Measurements from ENCODE around the gene YIPF2. TPM values are rescaled to one million over a fixed set of nuclear protein-coding genes. Genes with fewer than 3 reads are reported as not detected.
"Not testable (repeated sequence)": the region's sequence is repeated elsewhere in the genome, so short reads cannot be mapped to it uniquely, and the experiment has no call there.

Gene YIPF2
- total RNA-seq, 1 donor from 2014 or later = 109 TPM

DNA sequence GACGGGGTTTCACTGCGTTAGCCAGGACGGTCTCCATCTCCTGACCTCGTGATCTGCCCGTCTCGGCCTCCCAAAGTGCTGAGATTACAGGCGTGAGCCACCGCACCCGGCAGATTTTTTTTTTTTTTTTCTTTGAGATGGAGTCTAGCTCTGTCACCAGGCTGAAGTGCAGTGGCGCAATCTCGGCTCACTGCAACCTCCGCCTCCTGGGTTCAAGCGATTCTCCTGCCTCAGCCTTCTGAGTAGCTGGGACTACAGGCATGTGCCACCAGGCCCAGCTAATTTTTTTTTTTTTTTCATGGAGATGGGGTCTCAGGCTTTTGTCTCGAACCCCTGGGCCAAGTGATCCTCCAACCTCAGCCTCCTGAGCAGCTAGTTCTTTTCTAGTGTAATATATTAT, 13.2 kb upstream of the YIPF2 start:
- not testable (repeated sequence) for DNase-seq (ENCODE audit: low read depth, low spot score)

- peak; percentile 37 for DNase-seq (ENCODE audit: low read depth, low spot score)
Observed at GRCh38 chr19:10936661-10937084, 8.2 kb upstream of the YIPF2 start.

DNA sequence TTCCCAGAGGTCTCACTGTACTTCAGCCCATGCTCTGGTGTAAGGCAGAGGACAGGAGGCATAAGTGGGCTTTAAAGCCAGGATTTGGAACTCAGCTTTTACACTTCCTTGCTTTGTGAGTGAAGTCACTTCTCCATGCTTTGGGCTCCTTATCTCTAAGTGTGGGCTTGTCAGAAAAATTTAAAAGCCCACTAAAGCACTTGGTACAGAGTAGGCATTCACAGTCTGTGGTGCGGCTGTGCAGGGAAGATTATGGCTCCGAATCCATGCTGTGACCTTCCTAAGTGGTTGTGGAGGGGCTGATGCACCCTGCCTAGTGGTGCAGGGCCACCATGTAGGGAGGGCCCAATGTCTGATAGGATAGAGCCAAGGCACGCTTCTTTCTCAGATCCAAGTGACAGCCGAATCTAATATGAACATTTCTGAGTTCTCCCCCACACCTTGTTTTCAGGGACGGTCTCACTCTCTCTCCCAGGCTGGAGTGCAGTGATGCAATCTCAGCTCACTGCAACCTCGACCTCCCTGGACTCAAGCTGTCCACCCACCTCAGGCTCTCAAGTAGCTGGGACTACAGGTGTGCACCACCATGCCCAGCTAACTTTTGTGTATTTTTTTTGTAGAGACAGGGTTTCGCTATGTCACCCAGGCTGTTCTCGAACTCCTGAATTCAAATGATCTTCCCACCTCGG, 7.1 kb upstream of the YIPF2 start:
- no peak for DNase-seq (ENCODE audit: low read depth, low spot score)

- no peak for DNase-seq (ENCODE audit: low read depth, low spot score)
Observed at GRCh38 chr19:10929402-10929794, 959 bp upstream of the YIPF2 start.

DNA sequence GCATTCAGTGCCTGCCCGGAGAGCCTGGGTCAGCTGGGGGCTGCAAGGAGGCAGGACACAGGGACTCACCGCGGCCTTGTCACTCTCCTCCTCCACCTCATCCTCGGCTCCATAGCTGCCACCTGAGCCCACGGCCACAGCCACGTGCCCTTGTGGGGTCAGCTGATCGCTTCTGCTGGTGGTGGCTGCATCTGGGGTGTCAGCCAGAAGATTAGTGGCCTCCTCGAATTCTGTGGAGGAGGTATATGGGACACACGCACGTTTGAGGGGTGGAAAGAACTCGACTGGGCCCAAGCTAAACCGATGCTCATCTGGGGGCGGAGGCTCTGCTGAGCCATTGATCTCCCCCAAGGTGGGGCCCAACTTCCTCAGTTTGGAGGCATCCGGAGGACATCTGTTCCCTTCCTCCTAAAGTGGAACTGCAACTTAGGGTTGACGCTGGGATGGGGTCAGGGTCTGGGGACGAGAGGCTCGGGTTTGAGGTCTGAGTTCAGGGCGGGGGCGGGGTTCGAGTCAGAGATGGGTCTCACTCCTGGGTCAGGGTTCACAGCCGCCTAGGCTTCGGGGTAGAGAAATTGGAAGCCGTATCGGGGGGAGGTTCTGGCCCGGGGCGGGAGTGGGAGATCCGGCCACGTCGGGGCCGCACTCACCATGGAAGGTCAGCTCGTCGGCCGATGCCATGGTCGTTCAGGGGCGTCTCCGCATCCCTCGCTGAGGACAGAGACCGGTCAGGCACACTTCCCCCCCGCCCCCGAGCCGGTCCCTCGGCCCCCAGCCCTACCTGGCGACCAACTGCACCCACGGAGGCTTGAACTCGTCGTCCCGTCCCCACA, 493 bp downstream of the YIPF2 start:
- DNase-seq (ENCODE audit: low read depth, low spot score) = no peak

- no peak for DNase-seq (ENCODE audit: low read depth, low spot score)
Observed at GRCh38 chr19:10924597-10924996, 3.8 kb downstream of the YIPF2 start.

DNA sequence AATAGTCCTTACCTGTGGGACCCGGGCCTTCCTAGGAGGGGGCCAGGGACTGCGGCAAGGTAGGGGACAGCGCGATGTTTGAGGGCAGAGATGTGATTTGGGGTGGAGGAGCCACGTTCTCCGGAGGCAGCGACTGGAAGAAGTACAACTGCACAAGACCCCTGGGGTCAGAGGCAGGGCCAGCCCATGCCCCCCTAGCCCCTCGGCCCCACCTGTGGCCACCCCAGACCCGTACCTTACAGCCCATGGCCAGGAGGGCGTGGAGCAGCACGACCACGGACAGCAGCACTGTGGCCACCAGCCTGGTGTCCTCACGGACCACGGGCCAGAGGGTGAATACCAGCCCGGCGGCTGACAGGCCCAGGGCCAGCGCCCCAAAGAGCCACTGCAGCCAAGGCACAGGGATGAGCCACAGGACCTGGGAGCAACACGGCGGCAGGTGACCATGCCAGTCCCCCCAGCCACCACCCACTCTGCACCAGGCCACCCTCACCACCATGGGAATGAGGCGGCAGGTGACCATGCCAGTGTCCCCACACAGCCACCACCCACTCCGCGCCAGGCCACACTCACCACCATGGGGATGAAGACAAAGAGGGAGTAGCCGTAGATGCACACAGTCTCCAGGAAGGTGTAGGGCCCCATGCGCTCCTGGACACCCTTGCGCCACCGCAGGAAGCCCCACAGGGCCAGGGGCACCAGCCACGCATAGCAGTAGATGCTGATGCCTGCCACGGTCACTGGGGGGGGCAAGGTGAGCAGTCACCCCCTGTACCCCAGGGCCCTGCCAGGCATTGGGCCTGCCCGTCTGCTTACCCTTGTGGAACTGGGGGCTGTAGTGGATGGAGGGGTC, 5.0 kb downstream of the YIPF2 start:
- no peak for DNase-seq (ENCODE audit: low read depth, low spot score)

GRCh38 chr19:10922638-10923014, 5.8 kb downstream of the YIPF2 start:
- DNase-seq (ENCODE audit: low read depth, low spot score) = no peak

GRCh38 chr19:10921910-10922637, 6.4 kb downstream of the YIPF2 start:
- no peak for DNase-seq (ENCODE audit: low read depth, low spot score)

DNA sequence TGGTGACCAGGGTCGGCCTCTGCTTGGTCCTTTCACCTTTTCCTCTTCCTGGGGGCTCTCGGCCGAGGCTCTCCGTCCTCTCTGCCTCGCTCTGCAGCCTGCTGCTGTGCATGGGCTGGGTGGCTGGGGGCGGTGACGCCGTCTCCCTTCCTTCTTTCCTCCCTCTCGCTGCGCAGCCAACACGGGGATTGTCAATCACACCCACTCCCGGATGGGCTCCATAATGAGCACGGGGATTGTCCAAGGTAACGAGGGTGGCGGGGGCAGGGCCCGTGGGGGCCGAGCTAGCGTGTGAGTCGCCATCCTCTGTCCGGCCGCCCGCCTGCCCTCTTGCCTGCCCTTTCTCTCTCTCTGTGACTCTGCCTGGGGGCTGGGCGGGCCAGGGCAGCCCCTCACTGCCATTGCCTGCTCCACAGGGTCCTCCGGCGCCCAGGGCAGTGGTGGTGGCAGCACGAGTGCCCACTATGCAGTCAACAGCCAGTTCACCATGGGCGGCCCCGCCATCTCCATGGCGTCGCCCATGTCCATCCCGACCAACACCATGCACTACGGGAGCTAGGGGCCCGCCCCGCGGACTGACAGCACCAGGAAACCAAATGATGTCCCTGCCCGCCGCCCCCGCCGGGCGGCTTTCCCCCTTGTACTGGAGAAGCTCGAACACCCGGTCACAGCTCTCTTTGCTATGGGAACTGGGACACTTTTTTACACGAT, 7.1 kb downstream of the YIPF2 start:
- no peak for DNase-seq (ENCODE audit: low read depth, low spot score)

DNA sequence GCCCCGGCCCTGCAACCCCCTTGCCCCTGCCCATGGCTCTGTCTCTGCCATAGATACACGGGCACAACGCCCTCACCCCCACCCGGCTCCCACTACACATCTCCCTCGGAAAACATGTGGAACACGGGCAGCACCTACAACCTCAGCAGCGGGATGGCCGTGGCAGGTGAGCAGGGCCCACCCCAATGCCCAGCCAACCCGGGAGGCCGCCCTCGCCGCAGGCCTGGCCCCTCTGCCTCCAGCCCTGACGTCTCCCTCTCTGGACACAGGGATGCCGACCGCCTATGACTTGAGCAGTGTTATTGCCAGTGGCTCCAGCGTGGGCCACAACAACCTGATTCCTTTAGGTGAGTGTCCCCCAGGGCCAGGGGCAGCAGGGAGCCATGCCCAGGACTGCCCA, 7.7 kb downstream of the YIPF2 start:
- no peak for DNase-seq (ENCODE audit: low read depth, low spot score)

DNA sequence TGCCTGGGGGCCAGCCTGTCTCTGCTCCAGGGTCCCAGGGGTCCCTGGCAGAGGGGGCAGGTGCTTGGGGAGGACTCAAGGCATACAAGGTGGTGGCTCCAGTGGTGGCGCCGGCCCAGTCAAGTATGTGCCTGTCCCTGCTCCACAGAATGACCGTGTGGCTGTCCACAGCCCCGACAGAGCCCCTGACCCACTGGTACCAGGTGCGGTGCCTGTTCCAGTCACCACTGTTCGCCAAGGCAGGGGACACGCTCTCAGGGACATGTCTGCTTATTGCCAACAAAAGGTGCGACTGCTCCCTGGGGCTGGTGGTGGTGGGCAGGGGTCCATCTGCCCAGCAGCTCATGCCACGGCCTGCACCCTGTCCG, 8.2 kb downstream of the YIPF2 start:
- DNase-seq (ENCODE audit: low read depth, low spot score) = no peak

DNA sequence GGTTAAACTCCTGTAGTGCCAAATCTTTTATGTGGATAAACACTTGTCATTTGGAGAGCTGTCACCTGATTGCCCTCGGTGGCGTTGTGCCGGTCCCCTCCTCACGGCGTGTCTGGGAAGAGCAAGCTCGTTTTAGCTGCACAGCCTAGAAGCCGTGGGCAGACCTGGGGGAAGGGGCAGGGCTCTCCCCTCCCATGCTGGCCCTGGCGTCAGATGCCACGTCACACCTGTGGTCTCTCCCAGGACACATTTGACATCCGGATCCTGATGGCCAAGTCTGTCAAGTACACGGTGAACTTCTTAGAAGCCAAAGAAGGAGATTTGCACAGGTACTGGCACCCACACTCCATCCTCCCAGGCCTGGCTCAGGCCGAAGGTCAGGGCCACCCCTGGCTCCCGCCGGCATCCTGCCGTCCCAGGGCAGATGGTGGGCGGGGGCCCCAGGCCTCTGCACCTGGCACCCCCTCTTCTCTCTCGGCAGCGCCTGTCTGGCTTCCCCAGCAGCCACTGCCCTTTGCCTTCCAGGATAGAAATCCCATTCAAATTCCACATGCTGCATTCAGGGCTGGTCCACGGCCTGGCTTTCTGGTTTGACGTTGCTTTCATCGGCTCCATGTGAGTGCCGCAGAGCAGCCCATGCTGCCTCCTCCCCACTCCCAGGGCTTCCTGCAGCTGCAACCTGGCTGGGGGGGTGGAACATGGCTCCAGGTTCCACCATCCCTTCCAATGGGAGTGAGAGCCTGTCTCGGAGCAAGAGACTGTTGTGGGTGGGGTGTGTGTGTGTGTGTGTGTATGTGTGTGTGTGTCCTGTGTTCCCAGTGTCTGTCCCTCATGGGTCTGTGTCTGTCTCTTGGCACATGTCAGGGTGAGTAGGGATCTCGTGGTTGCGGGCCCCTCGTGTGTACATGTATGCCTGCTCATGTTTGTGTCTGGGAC, 8.8 kb downstream of the YIPF2 start:
- DNase-seq (ENCODE audit: low read depth, low spot score) = no peak

DNA sequence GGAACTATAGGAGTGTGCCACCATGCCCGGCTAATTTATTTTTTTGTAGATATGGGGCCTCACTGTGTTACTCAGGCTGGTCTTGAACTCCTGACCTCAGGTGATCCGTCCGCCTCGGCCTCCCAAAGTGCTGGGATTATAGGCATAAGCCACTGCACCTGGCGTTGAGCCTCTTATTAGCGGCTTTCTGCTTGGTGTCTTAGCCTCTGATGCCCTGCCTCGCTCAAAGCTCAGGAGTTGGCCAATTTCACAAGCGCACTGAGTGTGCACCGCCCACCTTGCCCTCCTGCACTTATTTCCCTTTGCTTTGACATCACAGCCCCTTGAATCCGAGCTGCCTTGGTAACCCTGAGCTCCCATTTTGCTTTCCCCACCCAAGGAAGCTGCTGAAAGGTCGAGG, 10.1 kb downstream of the YIPF2 start:
- DNase-seq (ENCODE audit: low read depth, low spot score) = no peak

GRCh38 chr19:10916602-10917001, 11.8 kb downstream of the YIPF2 start:
- no peak for DNase-seq (ENCODE audit: low read depth, low spot score)

DNA sequence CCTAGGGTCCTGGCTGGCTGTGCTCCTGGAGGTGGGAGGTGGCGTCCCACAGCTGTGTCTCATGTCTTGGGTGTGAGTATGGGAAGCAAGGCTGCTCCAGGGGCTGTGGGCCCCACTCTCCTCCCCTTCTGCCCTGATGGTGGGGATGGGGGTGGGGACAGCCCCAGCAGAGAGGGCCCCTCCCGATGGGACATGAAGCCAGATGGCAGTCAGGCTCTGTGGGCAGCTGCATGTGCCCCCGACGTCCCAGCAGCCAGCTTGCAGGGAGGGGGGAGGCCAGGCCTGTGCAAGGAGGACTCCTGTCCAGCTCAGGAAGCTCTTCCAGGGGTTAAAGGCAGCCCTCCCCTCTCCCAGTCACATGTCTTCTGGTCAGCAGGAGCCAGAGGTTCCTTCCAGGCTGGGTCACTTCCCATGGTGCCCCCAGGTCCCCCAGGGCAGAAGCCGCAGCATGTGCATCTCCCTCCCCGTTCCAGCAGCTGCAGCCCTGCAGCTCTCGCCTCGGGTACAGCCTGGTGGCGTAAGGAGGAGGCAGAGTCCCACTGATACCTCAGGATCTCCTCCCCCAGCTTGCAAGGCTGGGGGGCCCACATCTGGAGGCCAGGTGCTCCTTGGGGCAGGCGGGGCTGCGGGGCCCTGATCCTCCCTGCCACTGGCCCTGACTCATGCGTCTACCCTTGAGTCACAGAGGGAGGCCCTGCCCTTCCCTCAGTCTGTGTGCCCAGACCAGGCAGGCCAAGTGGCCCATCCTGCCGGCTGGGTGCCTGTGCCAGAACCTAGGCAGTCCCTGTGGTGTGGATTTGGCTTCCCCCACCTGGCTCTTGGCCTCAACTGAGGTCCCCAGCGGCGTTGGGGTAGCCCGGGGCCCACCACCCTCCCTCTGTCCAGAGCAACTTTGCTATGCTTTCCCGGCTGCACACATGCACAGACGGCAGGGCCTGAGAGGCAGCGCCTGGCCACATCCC, 13.0 kb downstream of the YIPF2 start:
- no peak for DNase-seq (ENCODE audit: low read depth, low spot score)

DNA sequence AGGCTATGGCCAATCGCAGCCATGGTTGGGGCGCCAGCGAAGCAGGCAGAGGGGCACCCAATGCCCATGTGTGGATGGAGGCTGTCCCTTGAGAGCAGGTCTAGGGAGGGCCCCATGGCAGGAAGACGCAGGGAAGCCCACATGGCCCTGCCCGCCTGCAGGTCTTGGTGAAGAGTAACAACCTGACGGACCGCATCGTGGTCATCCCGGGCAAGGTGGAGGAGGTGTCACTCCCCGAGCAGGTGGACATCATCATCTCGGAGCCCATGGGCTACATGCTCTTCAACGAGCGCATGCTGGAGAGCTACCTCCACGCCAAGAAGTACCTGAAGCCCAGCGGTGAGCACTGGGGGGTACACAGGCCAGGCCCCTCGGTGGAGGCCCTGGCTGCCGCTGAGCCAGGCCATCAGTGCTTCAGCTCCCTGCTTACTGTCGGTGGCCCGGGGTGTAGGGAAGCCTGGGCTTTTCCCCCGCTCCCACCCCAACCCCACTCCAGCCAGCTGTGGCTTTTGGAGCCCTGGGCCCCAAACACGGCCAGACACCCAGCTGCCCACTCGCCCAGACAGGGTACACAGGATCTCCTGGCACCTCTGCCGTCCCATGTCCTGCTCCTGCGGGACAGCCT, 14.6 kb downstream of the YIPF2 start:
- DNase-seq (ENCODE audit: low read depth, low spot score) = no peak

DNA sequence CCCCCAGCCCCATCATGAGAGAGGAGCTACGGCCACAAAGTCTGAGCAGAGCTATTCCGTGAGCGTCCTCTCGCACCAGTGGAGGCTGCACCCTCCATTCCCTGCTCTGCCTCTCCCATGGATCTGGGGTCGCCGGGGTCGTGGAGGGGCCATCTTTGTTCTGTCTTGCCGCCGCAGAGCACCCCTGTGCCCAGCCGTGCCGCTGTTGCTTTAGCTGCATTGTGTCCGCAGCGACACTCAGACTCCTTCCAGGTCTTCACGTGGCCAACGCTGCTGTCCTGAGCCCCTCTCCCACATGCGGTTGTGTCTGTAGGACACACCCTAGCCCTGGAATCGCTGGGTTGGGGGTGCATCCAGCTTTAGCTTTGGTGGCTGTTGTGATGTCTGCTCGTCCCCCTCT, 15.8 kb downstream of the YIPF2 start:
- no peak for DNase-seq (ENCODE audit: low read depth, low spot score)

Data from pulmonary artery endothelial cell (primary cell).